NCI-H187 (cell line): Measurements from ENCODE around the gene STK38.

Source experiments
- DNase-seq, 2 experiments: peaks; one replicate each; lab custom pipeline; 2025; lab: John Stamatoyannopoulos, UW

The STK38 gene

DNA sequence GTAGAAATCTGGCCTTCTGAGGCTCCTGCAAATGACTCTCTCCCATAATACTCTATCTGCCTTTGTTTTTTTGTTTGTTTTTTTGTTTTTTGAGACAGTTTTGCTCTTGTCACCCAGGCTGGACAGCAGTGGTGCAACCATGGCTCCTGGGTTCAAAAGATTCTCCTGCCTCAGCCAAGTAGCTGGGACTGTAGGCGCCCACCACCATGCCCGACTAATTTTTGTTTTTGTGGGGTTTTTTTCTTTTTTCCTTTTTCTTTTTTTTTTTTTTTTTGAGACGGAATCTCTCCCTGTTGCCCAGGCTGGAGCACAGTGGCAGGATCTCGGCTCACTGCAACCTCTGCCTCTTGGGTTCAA is 16.6 kb upstream of the STK38 start:
- no peak for DNase-seq

DNA sequence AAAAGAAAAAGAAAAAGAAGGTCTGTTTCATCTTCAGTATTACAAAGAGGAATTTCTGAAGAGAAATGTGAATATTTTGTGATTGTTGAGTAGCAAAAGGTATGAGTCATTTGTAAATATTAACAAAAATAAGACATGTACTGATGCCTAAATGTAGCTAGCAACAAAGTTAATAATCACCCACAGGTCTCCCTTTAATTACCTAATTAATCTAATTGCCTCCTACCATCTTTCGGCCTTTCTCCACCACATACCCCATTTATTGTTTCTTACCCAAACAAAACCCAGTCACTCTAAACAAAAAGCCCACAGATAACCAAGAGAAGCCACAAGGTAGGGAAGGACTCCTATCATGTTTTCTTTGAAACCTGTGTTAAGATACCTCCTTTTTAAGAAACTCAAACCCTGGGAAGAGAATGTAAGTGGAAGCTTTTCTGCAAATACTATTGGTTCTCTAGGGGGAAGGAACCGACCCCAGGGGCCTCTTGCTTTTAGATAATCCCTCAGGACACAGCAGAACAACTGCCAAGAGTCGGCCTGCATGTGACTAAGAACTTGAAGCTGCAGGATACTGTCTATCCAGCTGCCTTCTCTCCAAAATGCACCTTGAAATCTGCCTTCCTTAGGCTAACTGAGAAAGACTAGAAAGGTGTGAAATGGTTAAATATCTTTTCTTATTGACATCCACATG is 16.1 kb upstream of the STK38 start:
- no peak for DNase-seq

DNA sequence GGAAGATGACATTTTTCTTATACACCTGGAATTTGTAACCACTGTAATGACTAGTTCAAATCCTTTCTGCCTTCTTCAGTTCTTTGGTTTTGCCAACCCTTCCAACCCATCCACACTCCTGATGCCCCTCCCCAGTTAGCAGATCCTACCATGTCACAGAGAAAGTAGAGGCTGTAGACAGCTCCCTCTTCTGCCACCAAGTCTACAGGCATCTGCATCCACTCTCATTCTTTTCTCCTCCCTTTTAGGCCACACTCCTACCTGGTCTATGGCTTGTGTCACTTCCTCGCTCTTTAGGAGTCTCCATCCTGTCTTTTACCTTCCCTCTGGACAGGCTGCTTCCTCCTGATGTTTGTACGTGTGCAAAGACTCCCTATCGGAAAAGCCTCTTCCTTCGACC is 13.5 kb upstream of the STK38 start:
- DNase-seq = no peak

DNA sequence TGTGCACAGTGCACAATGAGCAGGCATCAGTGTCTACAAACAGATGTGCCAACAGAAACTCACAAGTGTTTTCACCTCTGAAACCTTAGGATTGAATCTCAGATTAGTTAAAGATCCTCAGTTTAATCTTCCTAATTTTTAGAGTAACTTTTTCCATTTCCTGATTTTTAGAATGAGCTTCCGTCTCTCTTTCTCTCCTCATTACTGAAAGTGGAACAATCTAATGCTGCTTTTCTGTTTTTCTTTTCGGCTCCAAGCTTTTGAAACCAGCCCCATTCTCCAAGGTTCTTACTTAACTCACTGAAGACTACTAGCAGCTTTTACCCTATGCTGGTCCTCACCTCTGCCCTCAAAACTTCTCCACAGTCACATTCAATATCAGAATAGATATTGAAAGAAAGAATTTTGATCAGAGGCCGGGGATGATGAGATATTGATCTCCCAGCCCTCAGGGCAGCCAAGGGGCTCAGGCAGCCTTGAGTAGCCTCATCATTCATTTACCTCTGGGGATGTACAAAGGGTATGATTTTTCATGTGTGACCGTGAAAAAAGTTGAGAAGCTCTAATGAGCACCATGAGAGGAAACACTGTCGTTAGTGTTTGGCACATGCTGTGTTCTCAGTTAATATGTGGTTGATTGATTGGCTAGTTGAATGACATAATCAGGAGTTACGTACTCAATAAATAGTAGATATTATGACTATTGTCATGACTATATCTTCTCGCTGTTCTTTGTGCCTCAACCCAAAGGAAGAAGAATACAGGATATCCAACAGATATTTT is 11.9 kb upstream of the STK38 start:
- DNase-seq = no peak

DNA sequence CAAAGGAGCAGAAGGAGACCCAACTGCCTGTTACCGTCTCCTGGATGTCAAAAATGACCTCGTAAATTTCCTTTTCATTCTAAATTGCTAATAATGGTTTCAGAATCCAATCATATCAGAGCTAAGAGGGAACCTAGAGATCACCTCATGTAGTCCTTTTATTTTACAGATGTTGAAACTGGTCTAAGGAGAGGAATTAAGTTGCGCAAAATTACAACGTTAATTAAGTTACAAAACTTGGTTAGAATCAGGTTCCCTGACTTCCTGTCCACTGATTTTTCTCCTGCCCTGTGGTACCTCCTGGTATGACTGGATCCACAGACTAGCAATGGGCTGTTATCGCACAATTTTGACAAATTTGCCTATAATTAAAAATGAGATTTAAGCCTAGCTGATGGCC is 9.0 kb upstream of the STK38 start:
- no peak for DNase-seq

DNA sequence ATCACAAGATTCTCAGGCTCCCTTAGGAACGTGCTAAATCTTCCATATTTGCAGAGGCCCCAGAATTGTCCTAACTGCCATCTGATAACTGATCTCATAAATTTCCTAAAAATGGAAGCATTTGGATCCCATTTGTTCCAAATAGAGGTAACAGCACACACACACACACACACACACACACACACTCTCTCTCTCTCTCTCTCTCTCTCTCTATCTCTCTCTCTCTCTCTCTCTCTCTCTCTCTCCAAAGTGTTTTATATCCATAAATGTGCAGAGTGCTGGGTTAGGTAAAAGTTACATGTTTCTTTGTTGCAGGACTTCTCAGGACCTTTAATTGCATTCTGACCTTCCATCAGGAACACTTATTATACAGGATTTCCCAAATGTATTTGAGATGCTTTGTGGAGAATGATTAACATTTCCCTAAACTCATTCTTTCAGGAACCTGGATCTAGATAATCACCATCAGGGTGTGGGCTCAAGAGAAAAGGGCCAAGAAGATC is 8.5 kb upstream of the STK38 start:
- DNase-seq = no peak

DNA sequence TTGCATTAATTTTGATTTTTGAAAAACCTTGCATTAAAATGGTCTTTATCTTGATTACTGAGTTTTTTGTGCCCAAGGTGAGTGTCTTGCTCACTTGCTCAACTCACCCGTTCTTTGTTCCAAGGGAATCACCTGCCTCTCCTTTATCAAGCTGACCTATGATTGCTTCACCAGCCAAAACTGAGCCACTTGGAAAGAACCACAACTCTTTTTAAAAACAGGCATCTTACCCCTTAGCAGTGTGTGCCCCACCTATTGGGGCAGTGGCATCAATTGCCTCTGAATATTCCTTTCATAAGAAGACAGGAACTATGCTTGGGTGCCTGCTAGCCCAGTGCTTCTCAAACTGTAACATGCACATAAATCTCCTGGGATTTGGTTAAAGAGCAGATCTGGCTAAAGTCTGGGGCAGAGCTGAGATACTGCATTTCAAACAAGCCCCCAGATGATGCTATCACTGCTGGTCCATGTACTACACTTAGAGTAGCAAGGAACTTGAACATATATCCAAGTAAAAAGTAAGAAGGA is 3.3 kb upstream of the STK38 start:
- no peak for DNase-seq

DNA sequence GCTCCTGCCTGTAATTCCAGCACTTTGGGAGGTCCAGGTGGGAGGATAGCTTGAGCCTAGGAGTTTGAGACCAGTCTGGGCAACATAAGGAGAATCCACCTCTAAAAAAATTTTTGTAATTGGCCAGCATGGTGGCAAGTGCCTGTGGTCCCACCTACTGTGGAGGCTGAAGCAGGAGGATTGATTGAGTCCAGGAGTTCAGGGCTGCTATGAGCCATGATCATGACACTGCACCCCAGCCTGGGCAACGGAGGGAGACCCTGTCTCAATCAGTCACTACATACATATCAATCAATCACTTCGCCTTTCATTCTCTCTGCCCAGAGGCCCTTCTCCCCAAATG is 1.1 kb upstream of the STK38 start:
- DNase-seq = no peak

DNA sequence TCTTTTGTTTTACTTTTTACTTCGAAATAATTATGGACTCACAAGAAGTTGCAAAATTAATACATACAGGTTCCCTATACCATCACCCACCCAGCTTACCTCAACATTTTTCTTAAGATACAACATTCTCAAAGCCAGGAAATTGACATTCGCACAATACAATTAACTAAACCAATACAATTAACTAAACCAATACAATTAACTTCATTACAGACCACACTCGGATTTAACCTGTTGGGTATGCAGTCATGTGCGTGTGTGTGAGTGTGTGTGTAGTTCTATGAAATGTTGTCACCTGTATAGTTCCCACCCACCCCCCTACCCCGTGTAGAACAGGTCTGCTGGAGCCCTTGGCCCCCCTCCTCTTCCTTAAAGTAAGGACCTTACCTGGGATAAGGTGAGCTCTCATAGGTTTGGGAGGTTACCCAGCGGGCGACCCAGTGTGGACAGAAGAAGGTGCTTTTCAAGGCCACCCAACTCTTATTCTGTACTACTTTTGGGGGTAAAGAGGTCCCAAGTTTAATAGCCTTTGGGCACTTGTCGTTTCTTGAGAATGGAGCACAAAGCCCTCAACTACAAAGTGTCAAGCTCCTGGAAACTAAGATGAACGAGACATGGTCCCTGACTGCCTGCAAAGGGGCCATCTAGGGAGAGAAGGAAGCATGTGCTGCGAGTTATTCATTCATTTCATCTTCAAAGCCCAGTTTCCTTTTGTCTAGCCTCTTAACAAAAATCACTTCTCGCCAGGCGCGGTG is 544 bp upstream of the STK38 start:
- DNase-seq = no peak

DNA sequence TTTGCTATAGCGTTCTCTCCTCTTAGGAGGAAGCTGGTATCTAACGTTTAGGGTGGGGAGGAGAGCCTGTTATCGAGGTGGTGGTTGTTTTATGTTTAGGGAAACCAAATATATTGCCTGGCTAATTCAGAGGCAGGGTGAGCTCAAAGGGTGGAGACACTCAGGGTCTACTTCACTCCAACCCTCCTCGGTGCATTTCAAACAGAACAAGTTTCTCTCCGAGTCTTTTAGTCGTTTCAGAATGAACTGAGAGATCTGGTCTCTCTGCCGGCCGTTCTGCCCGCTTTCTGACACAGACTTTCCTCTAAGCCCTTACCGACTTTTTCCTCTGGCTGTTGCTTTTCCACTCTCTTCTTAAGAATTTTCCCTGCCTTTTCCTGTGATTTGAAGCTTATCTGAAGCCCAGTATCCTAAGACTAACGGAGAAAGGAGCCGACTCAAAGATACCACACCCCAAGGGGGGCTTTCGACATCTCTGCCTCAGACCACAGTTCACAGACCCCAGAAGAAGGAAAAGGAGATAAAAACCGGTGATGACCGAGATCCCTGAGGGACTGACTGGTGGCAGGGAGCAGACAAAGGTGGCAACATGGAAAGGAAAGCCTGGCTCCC is 865 bp downstream of the STK38 start:
- DNase-seq = no peak

DNA sequence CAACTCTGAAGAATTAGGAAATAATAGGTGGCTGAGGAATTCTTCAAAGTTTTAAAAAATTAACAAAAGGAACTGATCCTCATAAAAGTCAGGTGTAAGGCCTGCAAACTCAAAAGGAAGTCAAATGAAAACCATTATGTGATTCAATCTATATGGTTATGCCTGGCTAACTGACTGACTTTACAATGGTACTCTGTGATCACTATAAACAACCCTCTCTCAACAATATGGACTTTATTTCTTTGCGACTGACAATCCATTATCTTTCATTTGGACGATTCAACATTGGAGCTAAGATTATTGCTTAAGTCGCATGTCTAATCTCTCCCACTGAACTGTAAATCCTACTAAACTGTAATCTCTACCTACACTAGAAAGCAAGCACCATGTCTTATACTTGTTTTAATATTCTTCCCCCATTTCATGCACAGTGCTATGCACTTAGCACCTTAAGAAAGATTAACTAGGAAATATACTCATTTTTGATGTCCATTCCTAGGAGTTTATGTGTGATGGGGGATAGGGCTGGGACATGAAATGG is 1.4 kb downstream of the STK38 start:
- no peak for DNase-seq

DNA sequence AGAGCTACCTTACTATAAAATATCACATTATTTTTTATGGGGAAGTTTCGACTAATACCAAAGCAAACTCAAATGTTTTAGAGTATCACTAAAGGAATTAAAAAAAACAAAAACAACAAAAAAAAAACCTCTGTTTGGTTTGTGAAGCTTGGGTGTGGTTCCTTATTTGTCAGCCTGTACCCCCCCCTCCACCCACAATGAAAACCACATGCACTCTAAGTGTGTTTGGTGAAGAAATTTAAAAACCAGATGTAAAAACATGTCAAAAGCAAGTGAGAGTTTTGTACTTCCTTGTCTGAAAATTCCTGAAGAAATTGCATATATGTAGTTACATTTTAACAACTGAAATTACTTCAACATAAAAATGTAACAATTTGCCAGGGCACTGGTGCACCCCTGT is 3.1 kb downstream of the STK38 start:
- DNase-seq = no peak

DNA sequence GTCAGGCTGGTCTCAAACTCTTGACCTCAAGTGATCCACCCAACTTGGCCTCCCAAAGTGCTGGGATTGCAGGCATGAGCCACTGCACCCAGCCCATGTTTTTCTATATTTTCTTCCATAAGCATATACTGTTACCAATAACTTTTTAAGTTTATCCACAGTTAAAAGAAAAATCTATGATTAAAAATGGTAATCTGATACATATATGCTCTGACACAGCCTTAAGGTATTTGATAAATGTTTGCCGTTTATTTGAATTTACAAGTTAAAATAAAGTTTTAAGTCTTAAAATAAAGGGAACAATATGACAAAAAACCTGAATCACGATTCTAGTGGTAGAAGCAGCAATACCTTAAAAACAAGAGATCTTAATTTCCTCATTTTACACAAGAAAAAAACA is 5.2 kb downstream of the STK38 start:
- no peak for DNase-seq

DNA sequence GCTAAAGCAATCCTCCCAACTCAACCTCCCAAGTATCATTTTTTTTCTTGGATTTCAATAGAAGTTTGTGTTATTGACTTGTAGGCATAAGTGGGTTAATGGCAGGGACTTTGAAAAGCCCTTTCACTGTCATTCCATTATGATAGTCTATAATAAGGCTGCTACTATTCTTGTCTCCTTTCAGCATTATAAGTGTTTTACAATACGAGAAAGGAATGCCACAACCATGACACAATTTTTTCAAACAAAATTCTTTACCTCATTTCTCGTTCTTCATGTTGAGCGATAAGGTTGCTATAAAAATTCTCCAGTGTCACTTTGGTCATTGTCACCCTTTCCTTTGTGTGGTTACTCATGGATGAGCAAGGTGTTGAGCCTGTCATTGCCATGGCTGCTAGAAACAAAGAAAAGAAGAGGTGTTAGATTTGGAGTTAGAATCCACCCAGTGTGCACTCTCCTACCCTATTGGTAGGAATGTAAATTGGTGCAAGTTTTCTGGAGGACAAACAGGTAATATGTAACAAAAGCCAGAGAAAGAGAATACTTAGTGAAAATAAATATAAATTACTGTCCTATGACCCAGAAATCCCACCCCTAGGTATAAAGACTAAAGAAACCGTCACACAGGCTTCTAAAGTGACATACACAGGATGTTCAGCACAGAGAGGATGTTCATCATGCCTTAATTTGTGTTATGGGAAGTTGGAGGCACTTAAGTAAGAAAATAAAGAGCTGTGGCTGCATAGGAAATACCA is 7.3 kb downstream of the STK38 start:
- no peak for DNase-seq

DNA sequence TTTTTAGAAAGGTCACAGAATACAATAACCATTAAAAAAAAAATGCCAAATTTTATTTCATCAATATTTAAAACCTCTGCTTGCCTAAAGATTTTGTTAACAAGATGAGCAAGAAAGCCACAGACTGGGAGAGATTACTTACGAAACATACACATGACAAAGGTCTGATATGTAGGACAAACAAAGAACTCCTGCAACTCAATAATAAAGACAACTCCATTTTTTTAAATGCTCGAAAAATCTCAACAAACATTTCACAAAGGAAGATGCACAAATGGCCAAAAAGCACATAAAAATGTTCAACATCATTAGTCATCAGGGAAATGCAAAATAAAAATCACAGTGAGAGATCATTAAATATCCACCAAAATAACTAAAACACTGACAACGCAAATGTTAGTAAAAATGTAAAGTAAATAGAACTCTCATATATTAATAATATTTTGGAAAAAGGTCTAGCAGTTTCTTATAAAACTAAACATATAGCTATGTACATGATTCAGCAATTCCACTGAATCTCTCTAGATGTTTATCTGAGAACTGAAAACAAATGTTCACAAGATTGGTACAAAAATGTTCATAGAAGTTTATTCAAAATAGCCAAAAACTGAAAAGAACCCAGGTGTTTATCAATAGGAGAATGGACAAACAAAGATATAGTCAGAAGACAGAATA is 10.3 kb downstream of the STK38 start:
- no peak for DNase-seq

DNA sequence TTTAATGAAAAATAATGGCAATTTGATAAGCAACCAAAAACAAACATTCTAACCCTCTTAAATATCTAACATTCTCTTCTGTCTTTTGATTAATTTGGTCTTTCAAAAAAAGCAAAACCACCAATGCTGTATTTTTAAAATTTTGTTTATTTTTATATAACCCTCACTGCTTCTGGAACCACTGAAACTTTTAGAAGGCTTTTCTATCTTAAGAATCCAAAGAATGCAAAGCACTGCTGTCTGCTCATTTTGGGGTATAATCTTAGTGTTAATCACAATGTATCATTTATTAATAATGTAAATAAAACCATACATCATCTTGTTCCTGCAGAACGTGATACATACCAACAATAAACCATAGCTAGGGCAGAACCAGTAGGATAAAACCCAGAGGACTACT is 14.0 kb downstream of the STK38 start:
- DNase-seq = no peak

DNA sequence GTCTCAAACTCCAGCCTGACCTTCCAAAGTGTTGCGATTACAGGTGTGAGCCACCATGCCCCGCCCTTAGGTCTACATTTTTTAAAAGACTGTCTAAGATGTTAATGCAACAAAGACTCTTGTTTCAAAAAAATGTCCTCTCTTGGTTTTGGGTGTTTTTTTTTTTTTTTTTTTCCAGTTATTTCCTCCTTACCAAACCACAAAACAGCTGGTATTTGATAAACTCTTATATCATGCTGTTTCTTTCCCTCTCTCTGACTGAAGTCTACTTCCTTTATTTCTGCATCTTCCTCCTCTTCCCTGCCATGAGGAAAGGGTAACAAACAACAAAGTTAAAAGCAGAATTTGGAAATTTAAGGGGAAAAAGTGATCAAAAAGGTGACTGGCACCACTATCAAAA is 21.2 kb downstream of the STK38 start:
- no peak for DNase-seq

DNA sequence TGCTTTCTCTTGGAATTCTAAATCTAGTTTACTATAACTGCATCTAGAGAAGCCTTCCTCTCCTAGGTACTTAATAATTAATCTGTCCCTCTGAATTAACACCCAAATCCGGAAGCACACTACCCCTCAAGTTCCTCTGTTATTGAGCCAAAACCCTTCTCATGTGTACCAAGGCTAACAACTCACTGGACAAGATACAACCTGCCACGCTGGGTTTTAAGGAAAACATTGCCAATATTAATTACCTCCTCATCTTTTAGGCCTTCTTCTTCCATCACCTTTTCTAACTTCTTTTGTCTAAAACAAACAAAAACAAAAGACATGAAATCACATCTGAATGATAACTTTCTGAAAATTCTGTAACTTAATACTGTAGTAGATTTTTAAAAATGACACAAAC is 21.9 kb downstream of the STK38 start:
- no peak for DNase-seq

DNA sequence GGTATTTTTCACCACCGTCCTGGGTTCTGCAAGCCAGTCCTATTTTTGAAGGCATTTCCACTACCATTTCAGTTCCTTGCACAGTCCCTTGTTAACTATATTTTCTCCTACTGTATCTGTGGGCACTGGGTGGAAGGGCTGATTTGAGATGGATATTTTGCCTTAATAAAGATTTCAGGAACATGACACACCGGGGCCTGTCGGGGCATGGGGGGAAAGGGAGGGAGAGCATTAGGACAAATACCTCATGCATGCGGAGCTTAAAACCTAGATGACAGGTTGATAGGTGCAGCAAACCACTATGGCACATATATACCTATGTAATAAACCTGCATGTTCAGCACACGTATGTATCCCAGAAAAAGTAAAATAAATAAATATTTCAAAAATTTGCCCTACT is 22.4 kb downstream of the STK38 start:
- no peak for DNase-seq

DNA sequence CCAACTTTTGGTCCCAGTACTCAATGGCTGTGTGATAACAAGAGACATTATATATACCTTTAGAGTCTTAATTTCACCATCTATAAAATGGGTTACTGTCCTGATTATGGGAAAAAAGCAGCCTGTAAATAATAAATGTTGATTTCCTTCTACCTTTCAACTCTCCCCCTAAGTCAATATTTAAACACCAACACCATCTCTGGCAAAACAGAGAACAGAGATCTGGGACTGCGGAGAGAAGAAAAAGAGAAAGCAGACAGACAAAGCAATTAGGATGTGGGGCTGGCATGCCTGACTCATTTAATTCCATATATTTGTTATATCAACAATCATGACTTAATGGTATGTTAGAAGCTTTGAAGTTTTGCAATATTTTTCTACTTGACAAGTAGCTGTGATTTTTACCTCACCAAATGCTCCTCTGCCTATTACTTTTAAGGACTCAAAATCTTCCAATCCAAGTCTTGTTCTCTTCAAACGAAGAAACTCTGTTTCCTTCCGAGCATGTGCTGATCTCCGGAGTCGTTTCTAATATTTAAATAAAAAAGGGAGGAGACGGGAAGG is 23.3 kb downstream of the STK38 start:
- DNase-seq = no peak

DNA sequence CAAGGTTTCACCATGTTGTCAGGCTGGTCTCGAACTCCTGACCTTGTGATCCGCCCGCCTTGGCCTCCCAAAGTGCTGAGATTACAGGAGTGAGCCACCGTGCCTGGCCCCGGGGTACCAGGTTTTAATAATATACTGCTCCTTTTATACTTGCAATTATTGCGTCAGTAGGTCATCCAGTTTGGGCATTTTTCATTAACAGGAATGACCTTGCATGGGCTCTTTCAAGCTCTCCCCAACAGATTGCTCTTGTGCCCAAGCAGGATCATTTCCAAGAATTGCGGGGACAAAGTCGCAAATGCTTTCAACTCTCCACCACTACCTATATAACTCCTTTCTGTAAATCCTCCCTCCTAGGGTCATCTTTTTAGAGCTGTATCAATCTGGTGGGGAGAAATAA is 23.8 kb downstream of the STK38 start:
- no peak for DNase-seq
